ENCODE data around the gene ITGA2.

ITGA2 gene

GRCh38 chr5:52994266-52994665 lies 5.1 kb downstream of the ITGA2 start:
- Histone ChIP-seq H3K4me3 (replicated peaks; ENCODE audit: insufficient read depth, low read length) (no peak overlapping the region), H3K27me3 (ENCODE audit: insufficient read depth, poor library complexity, severe bottlenecking) (peaks cover 9% of the 10 kb centered on the region), H3K27ac (replicated peaks) (no peak overlapping the region)
- no peak for DNase-seq (ENCODE audit: low read depth in 1 of 2, low spot score in 1 of 2)
- no peak for TF ChIP-seq REST (IDR thresholded peaks at IDR 0.05; ENCODE audit: insufficient replicate concordance, low read depth)
- no peak for TF ChIP-seq POLR2AphosphoS5 (IDR thresholded peaks at IDR 0.05; ENCODE audit: low read depth)
- no peak for TF ChIP-seq SPI1 (IDR thresholded peaks at IDR 0.05; ENCODE audit: borderline replicate concordance, low read depth)
- TF ChIP-seq CTCF (IDR thresholded peaks at IDR 0.05; ENCODE audit: insufficient read depth, low read length): no peak
- TF ChIP-seq GABPA (IDR thresholded peaks at IDR 0.05; ENCODE audit: low read depth): no peak

GRCh38 chr5:52995095-52995494 lies 5.9 kb downstream of the ITGA2 start:
- Histone ChIP-seq H3K4me3 (replicated peaks; ENCODE audit: insufficient read depth, low read length) (no peak overlapping the region), H3K27ac (replicated peaks) (no peak overlapping the region), H3K27me3 (ENCODE audit: insufficient read depth, poor library complexity, severe bottlenecking) (peaks cover under 1% of the 10 kb centered on the region)
- TF ChIP-seq POLR2AphosphoS5 (IDR thresholded peaks at IDR 0.05; ENCODE audit: low read depth) (no peak), GABPA (IDR thresholded peaks at IDR 0.05; ENCODE audit: low read depth) (no peak), SPI1 (IDR thresholded peaks at IDR 0.05; ENCODE audit: borderline replicate concordance, low read depth) (no peak), REST (IDR thresholded peaks at IDR 0.05; ENCODE audit: insufficient replicate concordance, low read depth) (no peak)
- no peak for DNase-seq (ENCODE audit: low read depth in 1 of 2, low spot score in 1 of 2)

GRCh38 chr5:52995914-52996313 lies 6.8 kb downstream of the ITGA2 start:
- Histone ChIP-seq H3K4me3 (replicated peaks; ENCODE audit: insufficient read depth, low read length) (no peak overlapping the region), H3K27me3 (ENCODE audit: insufficient read depth, poor library complexity, severe bottlenecking) (no peaks in the 10 kb centered on the region), H3K27ac (replicated peaks) (no peak overlapping the region)
- no peak for DNase-seq (ENCODE audit: low read depth in 1 of 2, low spot score in 1 of 2)
- TF ChIP-seq POLR2AphosphoS5 (IDR thresholded peaks at IDR 0.05; ENCODE audit: low read depth) (no peak), GABPA (IDR thresholded peaks at IDR 0.05; ENCODE audit: low read depth) (no peak), SPI1 (IDR thresholded peaks at IDR 0.05; ENCODE audit: borderline replicate concordance, low read depth) (no peak), CTCF (IDR thresholded peaks at IDR 0.05; ENCODE audit: insufficient read depth, low read length) (no peak)

- no peak for DNase-seq (ENCODE audit: low read depth in 1 of 2, low spot score in 1 of 2)
- H3K4me3 ChIP-seq (replicated peaks; ENCODE audit: insufficient read depth, low read length): no peak overlapping the region
- no peaks in the 10 kb centered on the region for H3K27me3 ChIP-seq (ENCODE audit: insufficient read depth, poor library complexity, severe bottlenecking)
- TF ChIP-seq REST (IDR thresholded peaks at IDR 0.05; ENCODE audit: insufficient replicate concordance, low read depth) (no peak), POLR2AphosphoS5 (IDR thresholded peaks at IDR 0.05; ENCODE audit: low read depth) (no peak), CTCF (IDR thresholded peaks at IDR 0.05; ENCODE audit: insufficient read depth, low read length) (no peak), GABPA (IDR thresholded peaks at IDR 0.05; ENCODE audit: low read depth) (no peak), SPI1 (IDR thresholded peaks at IDR 0.05; ENCODE audit: borderline replicate concordance, low read depth) (no peak)
- no peak overlapping the region for H3K27ac ChIP-seq (replicated peaks)
Measured at GRCh38 chr5:52996979-52997378, 7.8 kb downstream of the ITGA2 start.
